ENCODE results near the gene RABIF. TPM values are rescaled to one million over a fixed set of nuclear protein-coding genes. Genes with fewer than 3 reads are reported as not detected.

RABIF gene
- polyA plus RNA-seq, 3 donors = 7.8 to 24.6 (median 22.8) TPM

DNA sequence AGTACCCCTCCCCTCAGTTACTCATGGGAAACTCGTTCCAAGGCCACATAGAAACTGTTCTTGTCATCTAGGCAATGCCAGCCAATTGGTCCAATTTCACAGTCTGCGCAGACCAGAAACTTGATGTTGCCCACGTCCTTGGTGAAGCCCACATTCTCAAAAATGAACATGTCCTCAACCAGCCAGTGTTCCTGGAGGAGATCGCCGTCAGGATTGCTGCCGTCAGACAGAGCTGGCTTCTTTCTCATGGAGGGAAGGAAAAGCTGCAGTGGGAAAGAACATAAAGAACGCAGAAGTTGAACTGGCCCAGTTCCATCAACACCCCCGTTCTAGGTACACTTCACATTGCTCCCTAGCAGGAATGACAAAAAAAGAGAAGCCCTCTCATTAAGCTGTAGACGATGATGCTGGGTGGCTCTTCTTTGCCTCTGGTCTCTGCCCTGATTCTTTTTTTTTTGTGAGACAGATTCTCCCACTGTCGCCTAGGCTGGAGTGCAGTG lies 7.9 kb downstream of the RABIF start:
- Mint-ChIP-seq H3K4me1 (no peaks in the 10 kb centered on the region), H3K27ac (no peak overlapping the region), H3K9me3 (no peaks in the 10 kb centered on the region), H3K4me3 (no peak overlapping the region), H3K27me3 (ENCODE audit: low read depth in 3 of 3) (no peaks in the 10 kb centered on the region), H3K36me3 (peaks cover 44 to 51% of the 10 kb centered on the region in 2 donors)
- Histone ChIP-seq H3K79me2 (ENCODE audit: insufficient read depth, low read length) (peaks cover 42% of the 10 kb centered on the region), H3K27me3 (ENCODE audit: control insufficient read depth in 2 of 2, insufficient read depth in 2 of 2, low read length in 2 of 2) (no peaks in the 10 kb centered on the region), H3K9ac (ENCODE audit: insufficient read depth, low read length, poor library complexity, severe bottlenecking) (no peak overlapping the region), H4K20me1 (ENCODE audit: insufficient read depth, low read length) (peaks cover 48% of the 10 kb centered on the region), H3K27ac (ENCODE audit: low read depth in 1 of 2, low read length in 2 of 2) (no peak overlapping the region), H3K4me3 (replicated peaks in 1 of 3; ENCODE audit: low read depth in 2 of 3, low read length in 3 of 3) (no peak overlapping the region), H3K4me2 (replicated peaks; ENCODE audit: extremely low read depth, low read length, poor library complexity, severe bottlenecking) (no peak overlapping the region), H2AFZ (ENCODE audit: insufficient read depth, low read depth, low read length, poor library complexity, severe bottlenecking) (no peak overlapping the region), H3K9me3 (replicated peaks in 1 of 2; ENCODE audit: control insufficient read depth in 1 of 2, insufficient read depth in 1 of 2, low read length in 2 of 2) (no peaks in the 10 kb centered on the region), H3K4me1 (ENCODE audit: control insufficient read depth in 1 of 2, insufficient read depth in 2 of 2, low read length in 2 of 2) (no peaks in the 10 kb centered on the region), H3K36me3 (replicated peaks in 1 of 2; ENCODE audit: control insufficient read depth in 1 of 2, insufficient read depth in 2 of 2, low read length in 2 of 2) (peaks cover 39 to 53% of the 10 kb centered on the region in 2 donors)
- WGBS (ENCODE audit: insufficient coverage) = 100% methylated on average over 2 of the region's 10 CpGs
- DNase-seq = no peak
- intact Hi-C loops (cut with micrococcal nuclease) = loop anchor here in 1 of 2 donors (10.0 kb wide), 1 partner anchor 536 kb away; the partner anchor contains the start of genes PPP1R12B and UBE2T
- TF ChIP-seq, protein P1, sequence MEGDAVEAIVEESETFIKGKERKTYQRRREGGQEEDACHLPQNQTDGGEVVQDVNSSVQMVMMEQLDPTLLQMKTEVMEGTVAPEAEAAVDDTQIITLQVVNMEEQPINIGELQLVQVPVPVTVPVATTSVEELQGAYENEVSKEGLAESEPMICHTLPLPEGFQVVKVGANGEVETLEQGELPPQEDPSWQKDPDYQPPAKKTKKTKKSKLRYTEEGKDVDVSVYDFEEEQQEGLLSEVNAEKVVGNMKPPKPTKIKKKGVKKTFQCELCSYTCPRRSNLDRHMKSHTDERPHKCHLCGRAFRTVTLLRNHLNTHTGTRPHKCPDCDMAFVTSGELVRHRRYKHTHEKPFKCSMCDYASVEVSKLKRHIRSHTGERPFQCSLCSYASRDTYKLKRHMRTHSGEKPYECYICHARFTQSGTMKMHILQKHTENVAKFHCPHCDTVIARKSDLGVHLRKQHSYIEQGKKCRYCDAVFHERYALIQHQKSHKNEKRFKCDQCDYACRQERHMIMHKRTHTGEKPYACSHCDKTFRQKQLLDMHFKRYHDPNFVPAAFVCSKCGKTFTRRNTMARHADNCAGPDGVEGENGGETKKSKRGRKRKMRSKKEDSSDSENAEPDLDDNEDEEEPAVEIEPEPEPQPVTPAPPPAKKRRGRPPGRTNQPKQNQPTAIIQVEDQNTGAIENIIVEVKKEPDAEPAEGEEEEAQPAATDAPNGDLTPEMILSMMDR (IDR thresholded peaks at IDR 0.05) = no peak

DNA sequence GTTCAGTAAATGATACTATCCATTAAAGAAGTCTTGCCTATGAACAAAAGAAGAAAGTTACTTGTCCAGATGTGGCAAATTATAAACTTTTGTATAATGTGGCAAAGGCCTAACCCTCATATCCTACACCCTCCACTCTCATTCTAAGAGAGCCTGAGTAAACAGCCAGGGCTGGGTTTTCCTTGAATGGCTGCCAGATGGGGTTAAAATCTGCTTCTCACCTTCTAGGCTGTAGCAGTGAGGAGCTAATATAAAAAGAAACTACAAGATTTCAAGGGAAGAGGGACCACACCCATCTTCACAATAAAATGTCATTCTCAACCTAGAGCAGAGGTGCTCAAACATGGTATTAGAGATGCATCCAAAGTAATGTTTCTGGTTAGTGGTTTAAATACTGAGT lies 8.9 kb downstream of the RABIF start:
- Histone ChIP-seq H3K9ac (ENCODE audit: insufficient read depth, low read length, poor library complexity, severe bottlenecking) (no peak overlapping the region), H3K27me3 (ENCODE audit: control insufficient read depth in 2 of 2, insufficient read depth in 2 of 2, low read length in 2 of 2) (no peaks in the 10 kb centered on the region), H3K9me3 (replicated peaks in 1 of 2; ENCODE audit: control insufficient read depth in 1 of 2, insufficient read depth in 1 of 2, low read length in 2 of 2) (no peaks in the 10 kb centered on the region), H3K4me1 (ENCODE audit: control insufficient read depth in 1 of 2, insufficient read depth in 2 of 2, low read length in 2 of 2) (no peaks in the 10 kb centered on the region), H3K36me3 (replicated peaks in 1 of 2; ENCODE audit: control insufficient read depth in 1 of 2, insufficient read depth in 2 of 2, low read length in 2 of 2) (peaks cover 39 to 53% of the 10 kb centered on the region in 2 donors), H3K27ac (ENCODE audit: low read depth in 1 of 2, low read length in 2 of 2) (no peak overlapping the region), H3K4me3 (replicated peaks in 1 of 3; ENCODE audit: low read depth in 2 of 3, low read length in 3 of 3) (no peak overlapping the region), H3K4me2 (replicated peaks; ENCODE audit: extremely low read depth, low read length, poor library complexity, severe bottlenecking) (no peak overlapping the region), H4K20me1 (ENCODE audit: insufficient read depth, low read length) (peaks cover 40% of the 10 kb centered on the region), H3K79me2 (ENCODE audit: insufficient read depth, low read length) (peaks cover 32% of the 10 kb centered on the region), H2AFZ (ENCODE audit: insufficient read depth, low read depth, low read length, poor library complexity, severe bottlenecking) (no peak overlapping the region)
- H3K27me3 Mint-ChIP-seq (ENCODE audit: low read depth in 3 of 3) = no peaks in the 10 kb centered on the region
- peaks cover 45 to 56% of the 10 kb centered on the region in 2 donors for H3K36me3 Mint-ChIP-seq
- no peak overlapping the region for H3K27ac Mint-ChIP-seq
- no peak overlapping the region for H3K4me3 Mint-ChIP-seq
- no peak for DNase-seq
- intact Hi-C loops (cut with micrococcal nuclease) = loop anchor here in 1 of 2 donors (10.0 kb wide), 1 partner anchor 535 kb away; the partner anchor contains the start of genes PPP1R12B and UBE2T
- H3K9me3 Mint-ChIP-seq = no peaks in the 10 kb centered on the region
- TF ChIP-seq, protein P1 (IDR thresholded peaks at IDR 0.05) = no peak
- no peaks in the 10 kb centered on the region for H3K4me1 Mint-ChIP-seq
